GM12878 (cell line): ENCODE measurements around the gene RAB15. TPM values are rescaled to one million over a fixed set of nuclear protein-coding genes. Genes with fewer than 3 reads are reported as not detected.

ENCODE experiments used
- ATF3 ChIP-seq: IDR thresholded peaks from 2 replicates; pipeline ENCODE4 v1.6.1; 2011; ENCODE audit warnings: low read depth, mild to moderate bottlenecking, low read length, moderate library complexity, borderline replicate concordance; ENCODE audit errors: extremely low read depth
- BACH1 ChIP-seq: fragments of 450-650 bp; IDR thresholded peaks from 2 replicates; pipeline ENCODE4 v1.6.1; 2017; ENCODE audit warnings: mild to moderate bottlenecking, borderline replicate concordance
- E4F1 ChIP-seq: fragments of 450-650 bp; IDR thresholded peaks from 2 replicates; pipeline ENCODE4 v1.6.1; 2018; ENCODE audit warnings: borderline replicate concordance, mild to moderate bottlenecking; ENCODE audit not compliant: partially characterized antibody
- FOXM1 ChIP-seq: IDR thresholded peaks from 2 replicates; pipeline ENCODE4 v1.6.1; 2012; ENCODE audit warnings: low read depth, mild to moderate bottlenecking, inconsistent platforms, low read length, moderate library complexity
- MLLT1 ChIP-seq: fragments of 450-650 bp; IDR thresholded peaks from 2 replicates; pipeline ENCODE4 v1.6.1; 2016; ENCODE audit warnings: mild to moderate bottlenecking
- NR2C2 ChIP-seq: IDR thresholded peaks from 2 replicates; pipeline ENCODE4 v1.6.1; 2011; ENCODE audit warnings: borderline replicate concordance, low read depth; ENCODE audit not compliant: control insufficient read depth, insufficient read length
- NR2F1 ChIP-seq: fragments of 450-650 bp; conservative IDR thresholded peaks from 2 replicates; pipeline ENCODE4 v1.6.1; 2017; ENCODE audit warnings: mild to moderate bottlenecking
- PKNOX1 ChIP-seq: fragments of 450-650 bp; IDR thresholded peaks from 2 replicates; pipeline ENCODE4 v1.6.1; 2016; ENCODE audit warnings: mild to moderate bottlenecking
- RAD51 ChIP-seq: fragments of 450-650 bp; IDR thresholded peaks from 2 replicates; pipeline ENCODE4 v1.6.1; 2016; ENCODE audit warnings: moderate library complexity, mild to moderate bottlenecking, inconsistent platforms
- RCOR1 ChIP-seq: conservative IDR thresholded peaks from 2 replicates; pipeline ENCODE4 v1.6.1; 2012; ENCODE audit warnings: low read depth, low read length, improper control_type of control experiment
- SIX5 ChIP-seq: IDR thresholded peaks from 2 replicates; pipeline ENCODE4 v1.6.1; 2011; ENCODE audit warnings: mild to moderate bottlenecking, low read depth, low read length, moderate library complexity; ENCODE audit not compliant: severe bottlenecking
- SP1 ChIP-seq: IDR thresholded peaks from one replicate; pipeline ENCODE4 v1.6.1; 2011; ENCODE audit warnings: low read depth, low read length
- SREBF2 ChIP-seq: IDR thresholded peaks from 2 replicates; pipeline ENCODE4 v1.6.1; 2012; ENCODE audit warnings: mild to moderate bottlenecking, low read length
- TCF3 ChIP-seq: IDR thresholded peaks from 2 replicates; pipeline ENCODE4 v1.6.1; 2012; ENCODE audit warnings: low read depth, mild to moderate bottlenecking, low read length, borderline replicate concordance; ENCODE audit not compliant: insufficient read depth
- TCF7 ChIP-seq: IDR thresholded peaks from 2 replicates; pipeline ENCODE4 v1.6.1; 2014; ENCODE audit warnings: antibody characterized with exemption, borderline replicate concordance
- ZBTB33 ChIP-seq: fragments of 450-650 bp; IDR thresholded peaks from 2 replicates; pipeline ENCODE4 v1.6.1; 2017; ENCODE audit warnings: mild to moderate bottlenecking
- ZNF24 ChIP-seq: fragments of 450-650 bp; IDR thresholded peaks from 2 replicates; pipeline ENCODE4 v1.6.1; 2017; ENCODE audit warnings: antibody characterized with exemption, mild to moderate bottlenecking
- ZNF274 ChIP-seq: IDR thresholded peaks from one replicate; pipeline ENCODE4 v1.8.0; 2011; ENCODE audit not compliant: insufficient read length, insufficient read depth
- ZNF687 ChIP-seq: fragments of 450-650 bp; IDR thresholded peaks from 2 replicates; pipeline ENCODE4 v1.6.1; 2017; ENCODE audit warnings: mild to moderate bottlenecking, moderate library complexity
- ZZZ3 ChIP-seq: IDR thresholded peaks from 2 replicates; pipeline ENCODE4 v1.6.1; 2011; ENCODE audit warnings: low read depth; ENCODE audit not compliant: control insufficient read depth, insufficient read length
- polyA plus RNA-seq, 11 experiments: library from polyadenylated mRNA; depleted of rRNA in 4 of 11; unstranded in 6 of 11; stranded (reverse) in 5 of 11; fragments of >200 nt; fragmentation: Nextera tagmentation in 4 of 11; fragmentation: Illumina TruSeq in 1 of 11; extraction: Ambion mirVana in 4 of 11; extraction: Trizol in 1 of 11; gene quantifications; 1 replicate in 1 of 11; 2 replicates in 10 of 11; pipeline versions ENCODE4 v1.2.1 to v1.2.3, GENCODE V29; 2011 to 2016; ENCODE audit warnings: inconsistent platforms in 2 of 11, missing spikeins in 2 of 11, low read depth in 1 of 11
- total RNA-seq, 4 experiments: library from RNA; depleted of rRNA in 3 of 4; stranded (reverse); fragments of >200 nt in 3 of 4; fragmentation: Illumina TruSeq in 1 of 4; extraction: Trizol in 1 of 4; gene quantifications; 2 replicates each; pipeline versions ENCODE4 v1.2.1 to v1.2.3, GENCODE V29; 2013 to 2021

The RAB15 gene
- total and polyA plus RNA-seq, 10 of the 15 experiments (the other 5 are each of a cell fraction or from before 2014, with no cell fraction given) = 0.32 to 3.9 (median 2.1) TPM

GRCh38 chr14:65003394-65003793, 31.3 kb upstream of the RAB15 start (continued):
- TF ChIP-seq PKNOX1 (no peak), ATF3 (no peak), BACH1 (no peak), MLLT1 (no peak), NR2C2 (no peak), TCF7 (no peak), TCF3 (no peak), ZNF274 (no peak), FOXM1 (peak; percentile 73; the same call in 1 of the 2 replicates), ZNF24 (no peak), RCOR1 (no peak), ZNF687 (no peak), SP1 (no peak), NR2F1 (no peak), SREBF2 (no peak), ZBTB33 (no peak), ZZZ3 (no peak), RAD51 (no peak), SIX5 (no peak), E4F1 (no peak)
